ENCODE results near the gene GADD45B. TPM values are rescaled to one million over a fixed set of nuclear protein-coding genes. Genes with fewer than 3 reads are reported as not detected.

The GADD45B gene
- total and polyA plus RNA-seq, 2 donors (not counting 1 experiment from before 2014, with no cell fraction given) = 32.5 to 61.7 TPM

- TF ChIP-seq, protein P1, sequence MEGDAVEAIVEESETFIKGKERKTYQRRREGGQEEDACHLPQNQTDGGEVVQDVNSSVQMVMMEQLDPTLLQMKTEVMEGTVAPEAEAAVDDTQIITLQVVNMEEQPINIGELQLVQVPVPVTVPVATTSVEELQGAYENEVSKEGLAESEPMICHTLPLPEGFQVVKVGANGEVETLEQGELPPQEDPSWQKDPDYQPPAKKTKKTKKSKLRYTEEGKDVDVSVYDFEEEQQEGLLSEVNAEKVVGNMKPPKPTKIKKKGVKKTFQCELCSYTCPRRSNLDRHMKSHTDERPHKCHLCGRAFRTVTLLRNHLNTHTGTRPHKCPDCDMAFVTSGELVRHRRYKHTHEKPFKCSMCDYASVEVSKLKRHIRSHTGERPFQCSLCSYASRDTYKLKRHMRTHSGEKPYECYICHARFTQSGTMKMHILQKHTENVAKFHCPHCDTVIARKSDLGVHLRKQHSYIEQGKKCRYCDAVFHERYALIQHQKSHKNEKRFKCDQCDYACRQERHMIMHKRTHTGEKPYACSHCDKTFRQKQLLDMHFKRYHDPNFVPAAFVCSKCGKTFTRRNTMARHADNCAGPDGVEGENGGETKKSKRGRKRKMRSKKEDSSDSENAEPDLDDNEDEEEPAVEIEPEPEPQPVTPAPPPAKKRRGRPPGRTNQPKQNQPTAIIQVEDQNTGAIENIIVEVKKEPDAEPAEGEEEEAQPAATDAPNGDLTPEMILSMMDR (conservative IDR thresholded peaks at IDR 0.05 in 1 of 2, IDR thresholded peaks at IDR 0.05 in 1 of 2; ENCODE audit: low read depth in 1 of 2, low read length in 2 of 2) = no peak
- no peak for TF ChIP-seq EZH2 (IDR thresholded peaks at IDR 0.05; ENCODE audit: low read length, missing control alignments)
- peaks cover 32% of the 10 kb centered on the region for H3K36me3 ChIP-seq (ENCODE audit: control insufficient read depth, insufficient read depth, low read length)
- no peak overlapping the region for H3K27ac ChIP-seq (ENCODE audit: insufficient read depth, low read length)
- H3K4me3 ChIP-seq (replicated peaks in 1 of 4; ENCODE audit: control extremely low read depth in 1 of 4, insufficient read depth in 1 of 4, low read depth in 3 of 4, low read length in 4 of 4) = no peak overlapping the region
- H3K9me3 ChIP-seq (ENCODE audit: control insufficient read depth, insufficient read depth, low read depth, low read length) = no peaks in the 10 kb centered on the region
- no peaks in the 10 kb centered on the region for H3K4me1 ChIP-seq (ENCODE audit: control insufficient read depth, extremely low read depth, insufficient read depth, low read length)
- DNase-seq (ENCODE audit: low read depth in 2 of 2) = no peak
- no peaks in the 10 kb centered on the region for H4K20me1 ChIP-seq (ENCODE audit: control insufficient read depth, extremely low read depth, insufficient read depth, low read length)
- no peaks in the 10 kb centered on the region for H3K27me3 ChIP-seq (ENCODE audit: control insufficient read depth, insufficient read depth, low read length)
- peaks cover 26% of the 10 kb centered on the region for H3K79me2 ChIP-seq (ENCODE audit: control insufficient read depth, insufficient read depth, low read length)
- no peak overlapping the region for H2AFZ ChIP-seq (ENCODE audit: low read length)
- no peak overlapping the region for H3K4me2 ChIP-seq (ENCODE audit: extremely low read depth, insufficient read depth, low read length)
- no peak overlapping the region for H3K9ac ChIP-seq (ENCODE audit: insufficient read depth, low read length)
These were observed 37.7 kb upstream of the GADD45B start for GRCh38 chr19:2438178-2438577.

DNA sequence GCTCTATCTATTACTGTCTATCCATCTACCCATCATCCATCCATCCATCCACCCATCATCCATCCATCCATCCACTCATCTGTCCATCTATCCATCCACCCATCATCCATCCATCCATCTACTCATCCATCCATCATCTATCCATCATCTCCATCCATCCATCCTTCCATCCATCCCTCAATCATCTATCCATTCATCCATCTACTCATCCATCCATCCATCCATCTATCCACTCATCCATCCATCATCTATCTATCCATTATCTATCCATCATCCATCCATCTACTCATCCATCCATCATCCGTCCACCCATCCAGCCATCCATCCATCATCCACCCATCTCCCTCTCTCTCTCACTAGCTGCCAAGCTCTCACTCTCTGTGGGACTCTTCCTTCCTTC, 35.4 kb upstream of the GADD45B start:
- peaks cover 32% of the 10 kb centered on the region for H3K36me3 ChIP-seq (ENCODE audit: control insufficient read depth, insufficient read depth, low read length)
- no peaks in the 10 kb centered on the region for H4K20me1 ChIP-seq (ENCODE audit: control insufficient read depth, extremely low read depth, insufficient read depth, low read length)
- H2AFZ ChIP-seq (ENCODE audit: low read length) = no peak overlapping the region
- no peaks in the 10 kb centered on the region for H3K9me3 ChIP-seq (ENCODE audit: control insufficient read depth, insufficient read depth, low read depth, low read length)
- no peak overlapping the region for H3K4me3 ChIP-seq (replicated peaks in 1 of 4; ENCODE audit: control extremely low read depth in 1 of 4, insufficient read depth in 1 of 4, low read depth in 3 of 4, low read length in 4 of 4)
- H3K79me2 ChIP-seq (ENCODE audit: control insufficient read depth, insufficient read depth, low read length) = peaks cover 46% of the 10 kb centered on the region
- H3K27me3 ChIP-seq (ENCODE audit: control insufficient read depth, insufficient read depth, low read length) = no peaks in the 10 kb centered on the region
- peak overlapping the region; percentile 16 for H3K9ac ChIP-seq (ENCODE audit: insufficient read depth, low read length)
- no peak for TF ChIP-seq EZH2 (IDR thresholded peaks at IDR 0.05; ENCODE audit: low read length, missing control alignments)
- TF ChIP-seq, protein P1 (conservative IDR thresholded peaks at IDR 0.05 in 1 of 2, IDR thresholded peaks at IDR 0.05 in 1 of 2; ENCODE audit: low read depth in 1 of 2, low read length in 2 of 2) = no peak
- no peak overlapping the region for H3K4me2 ChIP-seq (ENCODE audit: extremely low read depth, insufficient read depth, low read length)
- H3K27ac ChIP-seq (ENCODE audit: insufficient read depth, low read length) = no peak overlapping the region
- no peaks in the 10 kb centered on the region for H3K4me1 ChIP-seq (ENCODE audit: control insufficient read depth, extremely low read depth, insufficient read depth, low read length)
- no peak for DNase-seq (ENCODE audit: low read depth in 2 of 2)

GRCh38 chr19:2441096-2441752, 34.7 kb upstream of the GADD45B start:
- Histone ChIP-seq H3K4me2 (ENCODE audit: extremely low read depth, insufficient read depth, low read length) (no peak overlapping the region), H2AFZ (ENCODE audit: low read length) (no peak overlapping the region), H3K36me3 (ENCODE audit: control insufficient read depth, insufficient read depth, low read length) (peaks cover 32% of the 10 kb centered on the region), H3K9ac (ENCODE audit: insufficient read depth, low read length) (no peak overlapping the region), H3K9me3 (ENCODE audit: control insufficient read depth, insufficient read depth, low read depth, low read length) (no peaks in the 10 kb centered on the region), H3K27me3 (ENCODE audit: control insufficient read depth, insufficient read depth, low read length) (no peaks in the 10 kb centered on the region), H3K27ac (ENCODE audit: insufficient read depth, low read length) (no peak overlapping the region), H4K20me1 (ENCODE audit: control insufficient read depth, extremely low read depth, insufficient read depth, low read length) (no peaks in the 10 kb centered on the region), H3K4me1 (ENCODE audit: control insufficient read depth, extremely low read depth, insufficient read depth, low read length) (no peaks in the 10 kb centered on the region), H3K79me2 (ENCODE audit: control insufficient read depth, insufficient read depth, low read length) (peaks cover 48% of the 10 kb centered on the region), H3K4me3 (replicated peaks in 1 of 4; ENCODE audit: control extremely low read depth in 1 of 4, insufficient read depth in 1 of 4, low read depth in 3 of 4, low read length in 4 of 4) (no peak overlapping the region)
- no peak for DNase-seq (ENCODE audit: low read depth in 2 of 2)
- TF ChIP-seq, protein P1 (conservative IDR thresholded peaks at IDR 0.05 in 1 of 2, IDR thresholded peaks at IDR 0.05 in 1 of 2; ENCODE audit: low read depth in 1 of 2, low read length in 2 of 2) = no peak
- no peak for TF ChIP-seq EZH2 (IDR thresholded peaks at IDR 0.05; ENCODE audit: low read length, missing control alignments)

Data from fibroblast of lung (primary cell).